GM10248 (cell line): ENCODE measurements around the gene MMP8.

Experiments
- CTCF ChIA-PET: fragments of 300-600 bp; sonication (Branson Sonifier 250); formaldehyde crosslinking; extraction: SDS; loops from one replicate; lab custom pipeline; 2021; ENCODE audit warnings: antibody characterized with exemption; lab: Yijun Ruan, JAX
- POLR2A ChIA-PET: fragments of 350-650 bp; sonication (Branson Sonifier 250); formaldehyde crosslinking; extraction: SDS; loops from one replicate; lab custom pipeline; 2020; ENCODE audit warnings: antibody characterized with exemption; lab: Yijun Ruan, JAX
- DNase-seq: peaks from one replicate; pipeline ENCODE4 v3.0.0; 2012; ENCODE audit errors: extremely low spot score
- TF ChIP-seq, protein P1 (sequence below): IDR thresholded peaks from 2 replicates; pipeline ENCODE4 v1.5.1; 2012; ENCODE audit warnings: mild to moderate bottlenecking, low read depth; ENCODE audit errors: extremely low read depth, missing control alignments, control extremely low read depth

Gene MMP8

DNA sequence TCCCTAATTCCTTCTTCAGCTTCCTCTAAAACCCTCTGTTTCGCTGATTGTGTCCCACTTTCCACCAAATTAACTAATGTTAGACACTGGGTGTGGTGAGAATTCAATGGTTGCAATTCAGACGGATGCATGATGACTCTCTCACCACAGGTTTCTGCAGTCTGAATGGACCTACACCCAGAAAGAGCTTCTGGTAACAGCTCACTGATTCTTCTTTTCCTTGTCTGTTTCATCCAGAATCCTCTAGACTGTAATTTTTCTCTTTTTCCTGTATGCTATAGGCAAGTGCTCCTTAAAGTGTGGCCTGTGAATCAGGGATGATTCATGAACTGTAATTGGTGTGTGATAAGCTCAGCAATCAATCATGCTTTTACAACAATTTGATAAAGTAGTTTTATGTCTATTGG, 37.6 kb upstream of the MMP8 start:
- TF ChIP-seq, protein P1, sequence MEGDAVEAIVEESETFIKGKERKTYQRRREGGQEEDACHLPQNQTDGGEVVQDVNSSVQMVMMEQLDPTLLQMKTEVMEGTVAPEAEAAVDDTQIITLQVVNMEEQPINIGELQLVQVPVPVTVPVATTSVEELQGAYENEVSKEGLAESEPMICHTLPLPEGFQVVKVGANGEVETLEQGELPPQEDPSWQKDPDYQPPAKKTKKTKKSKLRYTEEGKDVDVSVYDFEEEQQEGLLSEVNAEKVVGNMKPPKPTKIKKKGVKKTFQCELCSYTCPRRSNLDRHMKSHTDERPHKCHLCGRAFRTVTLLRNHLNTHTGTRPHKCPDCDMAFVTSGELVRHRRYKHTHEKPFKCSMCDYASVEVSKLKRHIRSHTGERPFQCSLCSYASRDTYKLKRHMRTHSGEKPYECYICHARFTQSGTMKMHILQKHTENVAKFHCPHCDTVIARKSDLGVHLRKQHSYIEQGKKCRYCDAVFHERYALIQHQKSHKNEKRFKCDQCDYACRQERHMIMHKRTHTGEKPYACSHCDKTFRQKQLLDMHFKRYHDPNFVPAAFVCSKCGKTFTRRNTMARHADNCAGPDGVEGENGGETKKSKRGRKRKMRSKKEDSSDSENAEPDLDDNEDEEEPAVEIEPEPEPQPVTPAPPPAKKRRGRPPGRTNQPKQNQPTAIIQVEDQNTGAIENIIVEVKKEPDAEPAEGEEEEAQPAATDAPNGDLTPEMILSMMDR: no peak
- DNase-seq: no peak
- ChIA-PET POLR2A (interaction anchor here (0.7 kb wide), 1 partner anchor 185 kb away, joined by 3 read pairs; no protein-coding TSS in a partner anchor), CTCF (interaction anchor here (1.3 to 1.4 kb wide), 2 partner anchors 34 to 274 kb away, joined by 3 read pairs; no protein-coding TSS in a partner anchor)

DNA sequence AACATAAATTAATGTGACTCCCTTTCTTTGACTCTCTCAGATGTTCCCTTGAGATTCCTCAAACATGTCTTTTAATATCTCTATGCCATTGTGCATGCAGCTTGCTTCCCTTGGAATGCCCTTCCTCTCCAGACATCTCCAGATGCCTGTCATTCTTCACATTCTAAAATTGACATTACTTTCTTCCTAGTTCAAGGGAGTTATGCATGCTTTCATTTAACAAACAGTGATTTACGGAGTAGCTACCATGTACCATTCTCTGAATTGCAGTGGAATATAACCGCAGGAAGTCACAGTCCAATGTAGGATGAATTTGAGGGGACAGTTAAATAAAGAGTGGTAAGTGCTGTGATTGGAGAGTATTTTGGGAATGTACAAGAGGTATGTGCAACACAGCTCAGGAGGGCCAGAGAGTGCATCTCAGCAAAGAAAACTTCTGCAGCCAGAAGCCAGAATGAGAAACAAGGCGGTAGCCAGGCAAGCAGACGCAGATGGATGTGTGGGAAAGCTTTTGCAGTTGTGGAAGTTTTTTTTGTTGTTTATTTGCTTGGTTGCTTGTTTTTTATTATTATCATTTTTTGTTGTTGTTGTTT, 37.0 kb upstream of the MMP8 start:
- ChIA-PET CTCF (interaction anchor here (1.3 to 1.4 kb wide), 2 partner anchors 35 to 275 kb away, joined by 3 read pairs; no protein-coding TSS in a partner anchor), POLR2A (interaction anchor here (0.7 kb wide), 1 partner anchor 186 kb away, joined by 3 read pairs; no protein-coding TSS in a partner anchor)
- TF ChIP-seq, protein P1: no peak
- no peak for DNase-seq

DNA sequence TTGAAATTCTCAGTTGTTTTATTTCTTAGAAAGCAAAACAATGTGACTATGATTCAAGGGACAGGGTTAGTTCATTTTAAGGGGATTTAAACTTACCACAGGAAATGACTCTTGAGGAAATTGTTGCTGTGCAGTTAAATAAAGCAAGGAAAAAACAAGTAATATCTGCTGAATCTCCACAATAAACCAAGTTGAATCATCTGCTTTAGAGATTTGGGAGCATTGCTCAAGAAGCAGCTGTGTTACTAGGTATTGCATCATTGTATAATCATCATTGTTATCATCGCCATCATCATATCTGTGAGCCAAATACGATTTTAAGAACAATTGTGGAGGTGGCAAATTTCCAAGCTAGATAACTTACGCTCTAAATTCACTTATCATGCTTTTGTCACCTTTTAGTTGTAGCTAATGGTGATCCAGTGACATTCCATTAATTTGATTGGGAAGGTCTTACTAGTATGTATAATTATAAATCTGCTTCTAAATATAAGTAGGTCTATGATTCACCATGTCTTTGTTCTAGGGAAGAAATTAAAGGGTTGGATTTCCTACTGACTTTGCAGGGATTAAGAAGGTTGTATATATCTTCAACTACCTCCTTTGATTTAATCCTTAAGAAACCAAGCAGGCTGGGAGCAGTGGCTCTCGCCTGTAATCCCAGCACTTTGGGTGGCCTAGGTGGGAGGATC, 35.7 kb upstream of the MMP8 start:
- POLR2A ChIA-PET: no interaction called here

DNA sequence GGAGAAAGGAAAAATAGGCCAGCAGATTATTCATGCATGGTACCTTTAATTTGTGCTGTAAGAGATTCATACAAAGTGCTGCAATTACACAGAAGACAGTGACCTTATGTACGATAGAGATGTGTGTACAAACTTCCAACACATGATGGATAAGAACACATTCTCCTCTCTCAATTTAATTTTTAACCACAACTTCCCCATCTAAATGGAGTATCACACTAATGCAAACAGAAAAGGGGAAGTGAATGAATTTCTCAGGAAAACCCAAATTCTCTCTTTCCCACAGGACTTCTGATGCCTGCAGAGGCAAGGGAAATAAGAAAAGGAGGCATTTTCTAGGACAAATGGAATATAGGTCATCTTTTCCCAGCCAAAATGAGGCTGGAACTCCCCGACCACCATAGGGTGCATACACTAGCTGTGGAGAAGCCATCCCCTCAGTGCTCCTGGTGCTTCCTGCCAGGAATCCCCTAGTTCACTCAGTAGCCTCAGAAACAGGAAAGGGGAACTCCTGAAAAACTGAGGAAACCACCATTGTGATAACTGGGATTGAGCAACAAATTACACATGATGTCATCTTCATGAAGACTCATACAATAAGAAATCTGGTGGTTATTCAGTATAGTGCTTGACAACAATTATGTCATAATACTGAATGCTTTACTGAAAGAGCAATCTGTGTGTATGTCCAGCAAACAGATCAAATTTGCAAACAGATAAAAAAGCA, 33.2 kb upstream of the MMP8 start:
- CTCF ChIA-PET: interaction anchor here (0.7 kb wide), 1 partner anchor 89 kb away, joined by 3 read pairs; no protein-coding TSS in a partner anchor
- no peak for DNase-seq
- POLR2A ChIA-PET: no interaction called here
- TF ChIP-seq, protein P1: no peak

More for the DNA sequence above, 35.7 kb upstream of the MMP8 start:
- CTCF ChIA-PET: no interaction called here
- TF ChIP-seq, protein P1: no peak
- DNase-seq: no peak

DNA sequence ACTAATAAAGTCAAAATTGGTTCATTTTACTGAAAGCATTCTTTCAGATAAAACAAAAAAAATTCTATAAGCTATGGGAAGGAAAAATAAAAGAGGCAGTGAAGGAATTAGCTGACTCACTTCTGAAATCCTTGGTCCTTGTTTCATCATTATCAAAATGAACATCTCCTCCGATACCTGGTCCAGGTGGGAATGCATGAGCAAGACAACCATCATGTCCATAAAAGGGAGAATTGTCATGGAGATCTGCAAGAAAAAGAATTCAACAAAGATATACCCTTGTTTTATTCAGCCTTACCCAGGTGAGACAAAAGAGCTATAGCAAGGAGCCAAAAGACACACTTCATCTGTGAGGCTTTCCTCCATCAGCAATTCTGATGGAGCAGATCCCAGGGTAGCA, 28.5 kb upstream of the MMP8 start:
- no peak for DNase-seq
- TF ChIP-seq, protein P1: no peak
- ChIA-PET CTCF (interaction anchor here (1.1 to 1.4 kb wide), 2 partner anchors 14 to 30 kb away, joined by 3 to 5 read pairs; no protein-coding TSS in a partner anchor), POLR2A (no interaction called here)

DNA sequence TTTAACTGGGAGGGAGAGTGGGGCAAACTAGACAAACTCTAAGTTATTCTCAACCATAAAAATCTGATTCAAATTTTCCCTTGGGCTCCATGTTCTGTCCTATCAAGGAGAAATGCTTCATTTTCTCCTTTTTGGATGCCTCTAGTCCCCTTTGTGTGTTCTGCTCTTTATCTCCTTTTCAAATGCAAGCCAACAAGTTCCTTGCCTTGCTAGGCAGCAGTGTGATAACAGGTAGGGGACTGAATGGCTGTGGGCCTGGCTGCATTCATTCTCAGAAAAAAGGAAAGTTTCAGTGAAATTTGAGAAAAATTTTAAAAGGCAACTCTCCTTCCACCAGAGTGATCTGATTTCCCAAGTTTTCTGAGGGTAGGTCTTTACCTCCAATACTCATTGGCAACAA, 26.9 kb upstream of the MMP8 start:
- DNase-seq: no peak
- POLR2A ChIA-PET: no interaction called here
- TF ChIP-seq, protein P1: no peak
- CTCF ChIA-PET: no interaction called here
